Endodermal cell (in vitro differentiated cells): ENCODE measurements around the gene RNF146. TPM values are rescaled to one million over a fixed set of nuclear protein-coding genes. Genes with fewer than 3 reads are reported as not detected.

Experiments used
- total RNA-seq, 2 donors: library from RNA; stranded (reverse); fragmentation: NEBNext Ultra II Directional in 1 of 2; extraction: Animal tissue kit (Norgen Biotek cat#: 25700) in 1 of 2; gene quantifications; 2 replicates in 1 of 2; 3 replicates in 1 of 2; pipeline ENCODE4 v1.2.1, GENCODE V29; 2021

RNF146 gene
- total RNA-seq, 2 donors from 2014 or later = 43.9 to 44.6 TPM

Other genes starting within 250 kb of the RNF146 start
- gene RSPO3, start 148.2 kb upstream of the RNF146 start, total RNA-seq = under 1 TPM; 0.20 to 0.31 TPM
- gene ECHDC1, start 76.7 kb downstream of the RNF146 start, total RNA-seq = 10 to 100 TPM; 45.5 to 58.2 TPM
- gene KIAA0408, start 192.5 kb downstream of the RNF146 start, total RNA-seq = under 1 TPM; 0.64 to 0.84 TPM